Smooth muscle cell (in vitro differentiated cells): ENCODE measurements around the gene TMSB4Y. TPM values are rescaled to one million over a fixed set of nuclear protein-coding genes. Genes with fewer than 3 reads are reported as not detected.

Source experiments
- polyA plus RNA-seq: library from polyadenylated mRNA; unstranded; fragments of >200 nt; fragmentation: Nextera tagmentation; extraction: Ambion mirVana; gene quantifications from 2 replicates; pipeline ENCODE4 v1.2.1, GENCODE V29; 2016
- total RNA-seq: library from RNA; depleted of rRNA; stranded (reverse); fragments of >200 nt; gene quantifications from 2 replicates; pipeline ENCODE4 v1.2.3, GENCODE V29; 2014

TMSB4Y gene
- total and polyA plus RNA-seq, 2 experiments from 2014 or later, result not detected

Other genes starting within 250 kb of the TMSB4Y start
- not detected in 2 replicates for gene UTY, start 223.9 kb upstream of the TMSB4Y start, total RNA-seq
- gene UTY, start 223.9 kb upstream of the TMSB4Y start, polyA plus RNA-seq, result not detected in 2 replicates